GM21390 (cell line): ENCODE data around the gene LARGE2.
A peak's percentile ranks its signal among the peaks of the same experiment; 100 is the strongest.

Experiments
- ATAC-seq: cut with Tn5 transposase; IDR thresholded peaks from one replicate; pipeline ENCODE4 v1.9.1; 2021; ENCODE audit not compliant: unreplicated experiment

The LARGE2 gene

GRCh38 chr11:45922425-45923082 lies at the start of gene LARGE2:
Gene LARGE2, plus strand, starts transcription at chr11:45922656. Its CDS starts 227 bp downstream, at chr11:45922883.
- no peak for ATAC-seq

- no peak for ATAC-seq
Observed at GRCh38 chr11:45876401-45876800, 46.1 kb upstream of the LARGE2 start.

DNA sequence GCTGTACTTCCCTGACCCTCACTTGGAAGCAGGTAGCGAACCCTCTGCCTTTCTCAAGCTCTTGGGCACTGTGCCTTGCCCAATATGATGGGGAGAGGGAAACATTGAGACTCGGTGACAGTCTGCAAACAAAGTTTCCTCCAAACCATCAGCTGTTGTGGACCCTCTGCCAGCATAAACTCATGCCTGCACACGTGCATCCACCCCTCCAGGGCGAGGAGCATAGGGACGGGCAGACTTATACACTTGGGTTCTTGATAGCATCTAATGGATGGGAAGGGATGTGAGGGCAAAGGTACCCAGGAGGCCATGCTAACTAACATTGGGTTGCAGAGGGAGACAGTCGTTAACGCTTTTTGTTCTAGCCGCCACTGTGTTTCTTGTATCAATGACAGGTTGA lies 45.2 kb upstream of the LARGE2 start:
- no peak for ATAC-seq

DNA sequence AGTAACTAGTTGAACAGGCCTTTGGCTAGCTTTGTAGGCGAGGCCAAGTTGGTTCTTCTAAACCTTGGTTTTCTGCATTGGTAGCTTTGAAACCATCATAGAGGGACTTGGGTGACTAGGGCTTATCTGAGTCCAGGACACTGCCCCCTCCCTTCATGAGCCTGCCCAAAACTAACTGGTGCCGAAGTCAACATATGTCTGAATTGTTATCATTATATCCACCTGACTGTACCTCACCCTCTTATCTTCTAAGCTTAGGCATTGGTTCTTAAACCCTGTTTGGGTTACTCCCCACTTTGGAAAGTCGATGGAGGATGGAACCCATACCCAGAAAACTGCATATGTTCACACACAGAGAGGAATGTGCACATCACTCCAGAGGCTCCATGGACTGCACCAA lies 44.6 kb upstream of the LARGE2 start:
- no peak for ATAC-seq

- no peak for ATAC-seq
Observed at GRCh38 chr11:45879803-45880686, 42.4 kb upstream of the LARGE2 start.

DNA sequence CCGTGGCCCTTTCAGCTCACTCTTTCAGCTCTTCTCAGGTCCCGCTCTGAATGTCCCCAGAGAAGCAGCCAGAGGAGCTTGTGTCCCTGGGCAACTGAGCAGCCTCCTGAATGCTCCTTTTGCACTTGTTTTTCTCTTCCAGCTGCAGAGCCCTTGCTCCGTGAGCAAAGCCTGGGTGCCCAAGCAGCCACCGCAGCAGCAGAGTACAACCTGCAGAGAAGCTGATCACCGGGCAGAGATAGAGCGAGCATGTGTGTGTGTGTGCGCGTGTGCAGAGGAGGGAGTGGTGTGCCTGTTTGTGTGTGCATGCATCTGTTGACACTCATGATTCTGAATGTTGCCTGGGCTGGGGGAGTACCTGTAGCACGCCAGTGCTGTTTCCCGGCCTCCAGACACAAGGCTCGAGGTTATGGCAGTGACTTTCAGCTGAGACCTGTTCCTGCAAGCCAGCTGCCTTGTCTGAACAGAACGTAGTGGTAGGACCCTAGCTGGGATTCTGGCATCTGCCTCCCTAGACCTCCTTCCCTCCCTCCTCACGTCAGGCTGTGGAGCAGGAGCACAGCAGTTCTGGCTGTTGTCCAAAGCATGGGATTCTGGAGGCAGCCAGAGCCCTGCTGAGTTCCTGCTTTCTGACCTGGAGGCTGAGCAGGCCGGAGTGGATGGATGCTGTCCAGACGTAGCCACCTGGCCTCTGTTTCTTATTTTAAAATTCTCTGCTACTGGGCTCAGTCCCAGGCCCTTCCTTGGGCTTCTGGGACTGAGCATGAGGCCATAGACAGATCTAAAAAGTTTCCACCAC lies 41.5 kb upstream of the LARGE2 start:
- ATAC-seq: no peak

DNA sequence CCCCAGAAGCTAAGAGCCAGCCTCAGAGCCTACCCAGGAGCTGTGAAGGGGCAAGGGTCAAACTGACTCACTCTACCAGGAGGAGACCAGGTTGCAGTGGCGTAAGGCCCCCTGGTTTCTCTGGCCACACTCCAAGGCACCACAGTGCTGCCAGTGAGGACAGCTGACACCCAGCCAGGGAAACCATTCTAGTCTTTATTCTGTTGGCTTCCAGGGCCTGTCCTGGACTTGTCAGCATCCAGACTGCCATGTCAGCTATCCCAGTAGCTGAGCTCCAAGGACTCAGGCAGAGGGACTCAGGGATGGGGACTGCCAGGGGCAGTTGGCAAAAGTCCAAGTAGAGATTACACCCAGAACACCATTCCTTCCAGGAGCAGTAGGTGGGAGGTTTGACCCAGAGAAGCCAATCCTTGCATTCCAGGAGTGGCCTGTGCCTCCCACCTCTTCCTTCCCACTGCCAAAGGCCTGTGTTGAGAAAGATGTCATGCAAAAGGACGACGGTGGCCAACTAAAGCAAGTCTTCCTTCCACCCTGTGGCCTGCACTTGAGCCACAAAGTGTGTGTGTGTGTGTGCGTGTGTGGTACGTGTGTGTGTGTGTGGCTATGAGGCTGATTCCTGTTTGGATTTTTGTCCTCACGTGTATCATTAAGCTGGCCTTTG lies 40.6 kb upstream of the LARGE2 start:
- no peak for ATAC-seq

DNA sequence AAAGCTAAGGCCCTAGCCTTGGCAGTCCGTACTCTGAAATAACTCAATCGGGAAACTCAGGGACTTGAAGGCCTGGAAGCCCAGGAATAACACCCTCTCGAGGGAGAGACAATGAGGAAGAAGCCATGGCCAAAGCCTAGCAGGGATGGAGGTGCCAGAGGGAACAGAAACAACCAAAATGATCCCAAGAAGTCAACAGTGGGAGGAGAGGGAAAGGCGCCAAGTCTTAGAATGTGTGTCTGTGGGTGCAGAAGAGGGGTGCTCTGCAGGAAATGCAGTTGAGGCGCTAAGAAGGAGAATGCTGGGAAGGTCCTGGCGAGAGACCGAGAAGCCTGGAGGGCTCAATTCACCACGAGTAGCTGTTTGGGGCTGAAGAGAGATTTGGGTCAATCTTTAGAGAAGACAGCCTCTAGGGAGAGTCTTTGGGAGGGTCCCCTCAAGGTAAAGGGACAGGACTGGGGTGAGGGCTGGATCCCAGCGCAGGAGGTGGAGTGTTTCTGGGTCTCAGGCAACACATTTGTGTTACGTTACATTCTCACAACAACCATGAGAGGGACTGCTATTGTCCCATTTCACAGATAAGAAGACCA lies 37.8 kb upstream of the LARGE2 start:
- no peak for ATAC-seq

- peak; percentile 74 for ATAC-seq
Observed at GRCh38 chr11:45885274-45885920, 37.1 kb upstream of the LARGE2 start, which contains the start of gene MAPK8IP1. Gene MAPK8IP1, plus strand, starts transcription at chr11:45885651. Its CDS starts 170 bp downstream, at chr11:45885821.

DNA sequence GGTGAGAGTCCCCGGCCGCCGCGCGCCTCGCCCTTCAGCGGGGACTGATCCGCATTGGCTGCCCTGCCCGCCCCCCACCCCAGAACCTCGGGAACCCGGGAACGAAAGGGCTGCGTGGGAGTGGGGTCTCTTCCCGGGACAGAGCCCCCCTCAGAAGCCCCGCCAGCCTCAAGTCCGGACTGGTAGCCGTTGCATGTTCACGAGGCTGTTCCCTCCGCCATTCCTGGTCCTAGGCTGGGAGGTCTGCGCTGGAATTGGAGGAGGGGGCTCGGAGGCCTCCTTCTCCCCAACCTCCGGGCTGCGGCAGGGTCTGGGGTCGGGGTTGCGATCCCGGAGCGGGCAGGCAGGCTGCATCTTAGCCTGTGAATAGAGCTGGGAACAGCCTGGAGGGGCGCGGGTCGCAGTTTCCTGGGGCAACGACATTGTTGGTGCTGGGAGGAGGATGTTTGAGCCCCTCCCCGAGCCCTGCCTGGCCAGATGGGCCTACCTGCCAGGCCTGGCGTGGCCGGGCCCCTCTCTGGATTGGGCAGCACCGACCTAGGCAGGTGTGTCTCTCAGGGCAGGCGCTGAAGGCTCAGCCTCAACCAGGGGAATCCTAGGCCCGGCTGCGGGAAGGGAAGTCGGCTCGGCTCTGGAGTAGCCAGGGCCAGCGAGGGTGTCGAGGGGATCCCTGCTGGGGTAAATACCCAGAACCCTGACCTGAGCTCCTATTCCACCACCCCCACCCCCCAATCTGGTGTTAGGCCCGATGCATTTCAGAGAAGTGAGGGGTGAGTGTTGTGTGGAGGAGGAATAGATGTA lies 36.3 kb upstream of the LARGE2 start:
- ATAC-seq: no peak

DNA sequence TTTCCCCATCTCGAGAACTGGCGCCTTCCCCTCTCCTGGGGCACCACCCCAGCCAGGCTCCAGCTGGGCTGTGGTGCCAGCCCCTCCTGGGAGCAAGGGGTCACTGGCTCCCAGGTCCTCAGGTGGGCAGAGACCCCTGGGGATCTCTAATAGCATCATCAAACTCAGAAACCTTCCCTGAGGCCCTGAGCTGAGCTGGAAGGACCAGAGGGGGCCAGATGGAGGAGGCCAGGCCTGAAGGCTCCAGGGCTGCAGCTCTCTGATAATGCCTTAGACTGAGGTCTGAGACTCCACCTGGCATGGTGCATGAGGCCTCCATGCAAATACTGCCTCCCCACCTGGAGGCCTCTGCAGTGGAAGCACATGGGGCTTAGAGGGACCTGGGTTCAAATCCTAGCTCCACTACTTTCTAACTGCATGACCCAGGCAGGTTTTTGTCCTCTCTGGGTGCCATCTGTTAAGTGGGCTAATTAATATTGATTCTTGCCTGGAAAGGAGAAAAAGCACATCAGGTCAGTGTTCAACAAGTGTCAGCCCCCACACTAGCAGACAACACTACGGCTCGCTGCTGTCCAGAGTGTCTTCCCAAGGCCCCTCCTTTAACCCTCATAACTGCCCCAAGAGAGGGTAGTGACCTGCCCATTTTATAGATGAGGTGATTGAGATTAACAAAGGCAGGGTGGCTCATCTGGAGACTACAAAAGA lies 35.5 kb upstream of the LARGE2 start:
- ATAC-seq: no peak

- no peak for ATAC-seq
Observed at GRCh38 chr11:45887587-45887986, 34.9 kb upstream of the LARGE2 start.

GRCh38 chr11:45889555-45889954 lies 32.9 kb upstream of the LARGE2 start:
- no peak for ATAC-seq

GRCh38 chr11:45889966-45890365 lies 32.5 kb upstream of the LARGE2 start:
- ATAC-seq: no peak

DNA sequence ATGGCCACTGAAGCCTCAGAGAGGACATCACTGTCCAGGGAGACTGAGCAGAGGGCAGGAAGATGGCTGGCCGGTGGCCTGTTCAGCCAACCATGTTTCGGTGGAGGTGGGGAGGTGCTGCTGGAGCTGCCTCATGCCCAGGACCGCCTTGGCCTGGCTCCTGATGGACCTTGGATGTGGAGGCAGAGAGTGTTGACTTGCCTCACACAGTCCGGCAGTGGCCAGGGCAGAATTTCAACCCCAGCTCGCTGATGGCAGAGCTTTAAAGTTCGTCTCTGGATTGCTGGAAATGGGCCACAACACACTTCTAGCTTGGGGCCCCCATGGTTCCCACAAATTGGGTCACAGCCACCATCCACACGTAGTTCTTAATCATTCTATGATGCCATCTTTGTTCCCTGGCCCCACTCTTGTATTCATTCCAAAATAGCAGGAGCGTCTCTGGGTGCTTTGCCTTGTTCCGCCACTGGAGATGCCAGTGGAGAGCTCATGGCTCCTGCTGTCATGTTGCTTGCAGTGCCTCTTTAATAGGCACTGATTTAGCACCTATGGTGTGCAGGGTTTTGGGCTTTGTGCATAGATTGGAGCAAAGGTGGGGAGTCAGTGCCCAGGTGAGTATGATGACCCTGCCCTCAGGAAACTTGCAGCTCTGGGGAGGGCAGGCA lies 31.4 kb upstream of the LARGE2 start:
- ATAC-seq: no peak

DNA sequence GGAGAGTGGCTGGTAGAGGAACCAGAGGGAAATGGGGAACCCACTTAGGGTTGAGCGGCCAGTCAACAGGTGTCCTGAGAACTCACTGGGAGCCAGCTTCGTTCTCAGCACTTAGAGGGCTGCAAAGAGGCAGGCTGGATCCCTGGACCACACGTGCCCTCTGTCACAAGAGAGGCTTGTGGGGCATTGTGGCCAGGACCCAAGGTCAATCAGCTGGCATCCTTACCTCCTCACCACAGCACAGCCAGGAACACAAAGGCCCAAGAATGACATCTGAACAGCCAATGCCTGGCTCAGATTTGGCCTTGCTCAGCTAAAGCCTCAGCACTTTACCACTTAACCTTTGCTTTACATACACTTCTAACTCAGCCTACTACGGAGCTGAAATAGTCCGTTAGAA lies 29.6 kb upstream of the LARGE2 start:
- ATAC-seq: no peak

DNA sequence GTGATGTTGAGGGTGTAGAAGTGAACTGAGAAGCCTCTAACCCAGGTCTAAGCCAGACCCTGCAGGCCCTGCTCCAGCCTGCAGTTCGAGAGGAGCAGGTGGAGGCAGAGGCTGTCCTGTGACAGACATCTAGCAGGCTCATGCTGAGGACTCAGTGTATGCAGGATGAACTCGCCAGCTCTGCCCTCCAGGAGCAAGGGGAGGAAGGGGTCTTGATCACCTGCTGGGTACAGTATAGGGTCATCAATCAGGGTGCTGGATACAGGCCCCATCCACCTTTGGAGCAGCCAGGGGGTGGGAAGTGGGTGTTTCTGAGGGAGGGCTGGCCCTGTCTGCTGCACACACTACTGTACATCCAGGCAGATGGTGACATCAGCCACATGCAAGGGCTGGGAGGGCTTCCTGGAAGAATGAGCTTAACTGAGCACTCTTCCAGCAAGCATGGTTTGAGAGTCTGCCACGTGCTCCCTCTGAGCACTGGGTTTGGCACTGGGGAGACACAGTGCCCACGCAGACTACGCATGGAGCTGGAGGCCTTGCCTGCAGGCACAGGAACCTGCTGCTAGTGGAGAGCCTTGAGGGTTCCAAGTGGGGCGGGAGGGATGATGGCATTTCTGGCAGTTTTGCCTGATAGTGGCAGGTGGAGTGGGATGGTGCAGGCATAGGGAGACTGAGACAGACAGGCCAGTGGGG lies 27.8 kb upstream of the LARGE2 start:
- no peak for ATAC-seq
